Inflammatory macrophage treated with lipopolysaccharide for 1 hour (primary cell): ENCODE results near the gene HIGD1B.

Experiments used
- DNase-seq, 2 donors: peaks; one replicate each; pipeline ENCODE4 v3.0.0-alpha.2; 2020 to 2022

Gene HIGD1B

GRCh38 chr17:44880062-44880461 lies 32.4 kb downstream of the HIGD1B start:
- DNase-seq: no peak

- DNase-seq: no peak
Observed at GRCh38 chr17:44881145-44881544, 33.5 kb downstream of the HIGD1B start.

GRCh38 chr17:44884941-44885340 lies 37.3 kb downstream of the HIGD1B start:
- no peak for DNase-seq

GRCh38 chr17:44887016-44887415 lies 39.3 kb downstream of the HIGD1B start:
- DNase-seq: no peak

GRCh38 chr17:44887971-44888954 lies 40.6 kb downstream of the HIGD1B start:
- DNase-seq: peak in 1 of 2 donors; percentile 30

GRCh38 chr17:44889003-44889402 lies 41.3 kb downstream of the HIGD1B start:
- no peak for DNase-seq

GRCh38 chr17:44892250-44892649 lies 44.6 kb downstream of the HIGD1B start:
- no peak for DNase-seq

- DNase-seq: no peak
Observed at GRCh38 chr17:44894642-44895041, 47.0 kb downstream of the HIGD1B start.

GRCh38 chr17:44898768-44899073 lies 51.0 kb downstream of the HIGD1B start:
- peak; percentile 68 to 69 for DNase-seq

GRCh38 chr17:44899074-44899782 lies 51.5 kb downstream of the HIGD1B start, which contains the start of gene EFTUD2:
Gene EFTUD2 (minus strand): TSS chr17:44899445. CDS start chr17:44894521, 4,924 bp downstream.
- DNase-seq: peak; percentile 75 to 93
